MV-4-11 (cell line): ENCODE results near the gene ZC3H18.
"Not testable (repeated sequence)": the region's sequence is repeated elsewhere in the genome, so short reads cannot be mapped to it uniquely, and the experiment has no call there.

Source experiments
- DNase-seq: peaks from one replicate; lab custom pipeline; 2025; lab: John Stamatoyannopoulos, UW

Gene ZC3H18

GRCh38 chr16:88605186-88606147, 35.3 kb downstream of the ZC3H18 start:
- no peak for DNase-seq

DNA sequence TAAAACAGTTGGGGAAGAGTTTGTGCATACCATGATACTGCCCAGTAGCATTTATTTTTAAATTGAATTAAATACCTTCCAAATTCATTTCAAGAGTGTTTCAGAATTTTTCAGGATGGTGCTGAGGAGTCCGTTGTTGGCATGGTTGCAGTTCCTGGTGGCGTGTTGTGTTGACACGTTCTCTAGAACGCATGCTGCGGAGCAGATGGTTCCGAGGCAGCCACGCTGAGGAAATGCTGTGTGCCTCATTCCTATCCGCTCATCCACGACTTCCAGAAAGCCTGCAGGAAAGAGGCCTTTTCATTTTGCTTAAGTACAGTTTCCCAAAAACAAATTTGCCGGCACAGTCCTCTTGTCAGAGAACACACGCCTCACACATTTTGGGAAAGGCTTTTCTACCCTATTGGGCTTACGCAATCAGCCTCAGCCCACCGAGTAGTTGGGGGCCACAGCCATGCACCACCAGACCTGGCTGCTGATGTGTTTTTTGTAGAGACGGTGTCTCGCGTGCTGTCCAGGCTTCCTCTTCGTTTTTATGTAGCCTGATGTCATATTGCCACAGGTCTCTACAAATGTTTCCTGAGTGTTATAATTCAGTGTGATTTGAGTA, 36.0 kb downstream of the ZC3H18 start:
- no peak for DNase-seq

DNA sequence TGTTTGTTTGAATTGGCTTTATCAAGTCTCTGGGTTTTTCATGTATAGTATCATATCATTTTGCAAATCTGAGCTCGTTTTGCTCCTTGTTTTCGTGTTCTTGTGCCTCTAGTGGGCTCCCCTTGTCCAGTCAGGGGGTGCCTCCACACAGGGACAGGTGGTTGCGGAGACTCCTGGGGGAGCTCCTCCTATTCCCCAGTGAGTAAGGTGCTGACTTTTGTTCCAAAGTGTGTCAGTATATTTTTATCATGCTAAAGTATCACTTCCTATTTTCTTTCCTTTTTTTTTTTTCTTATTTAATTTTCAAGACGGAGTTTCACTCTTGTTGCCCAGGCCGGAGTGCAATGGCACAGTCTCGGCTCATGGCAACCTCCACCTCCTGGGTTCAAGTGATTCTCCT, 37.9 kb downstream of the ZC3H18 start:
- peak; percentile 59 for DNase-seq

DNA sequence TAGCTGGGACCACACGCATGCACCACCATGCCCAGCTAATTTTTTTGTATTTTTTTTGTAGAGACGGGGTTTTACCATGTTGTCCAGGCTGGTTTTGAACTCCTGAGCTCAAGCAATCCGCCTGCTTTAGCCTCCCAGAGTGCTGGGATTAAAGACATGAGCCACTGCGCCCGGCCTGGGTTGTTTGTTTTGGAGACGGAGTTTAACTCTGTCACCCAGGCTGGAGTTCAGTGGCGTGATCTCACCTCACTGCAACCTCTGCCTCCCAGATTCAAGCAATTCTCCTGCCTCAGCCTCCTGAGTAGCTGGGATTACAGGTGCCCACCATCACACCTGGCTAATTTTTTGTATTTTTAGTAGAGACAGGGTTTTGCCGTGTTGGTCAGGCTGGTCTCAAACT, 39.2 kb downstream of the ZC3H18 start:
- not testable (repeated sequence) for DNase-seq

DNA sequence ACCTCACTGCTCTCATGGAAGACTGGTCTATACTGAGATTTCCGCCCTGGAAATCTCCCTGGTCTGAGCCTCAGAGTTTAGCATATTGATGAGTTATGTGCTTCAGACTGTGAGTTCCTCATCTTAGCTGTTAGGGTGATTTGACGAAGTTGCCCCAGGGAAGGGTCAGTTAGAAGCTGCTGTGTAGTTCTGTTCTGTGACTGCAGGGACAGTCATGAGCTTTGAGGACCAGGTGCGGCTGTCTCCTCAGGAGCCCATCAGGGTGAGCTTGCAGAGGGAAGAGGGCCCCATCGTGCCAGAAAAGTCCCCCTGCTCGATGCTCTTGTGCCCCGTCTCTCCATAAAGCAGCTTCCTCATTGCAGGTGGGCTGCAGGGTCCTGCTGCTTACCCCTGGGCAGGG, 39.9 kb downstream of the ZC3H18 start:
- no peak for DNase-seq

DNA sequence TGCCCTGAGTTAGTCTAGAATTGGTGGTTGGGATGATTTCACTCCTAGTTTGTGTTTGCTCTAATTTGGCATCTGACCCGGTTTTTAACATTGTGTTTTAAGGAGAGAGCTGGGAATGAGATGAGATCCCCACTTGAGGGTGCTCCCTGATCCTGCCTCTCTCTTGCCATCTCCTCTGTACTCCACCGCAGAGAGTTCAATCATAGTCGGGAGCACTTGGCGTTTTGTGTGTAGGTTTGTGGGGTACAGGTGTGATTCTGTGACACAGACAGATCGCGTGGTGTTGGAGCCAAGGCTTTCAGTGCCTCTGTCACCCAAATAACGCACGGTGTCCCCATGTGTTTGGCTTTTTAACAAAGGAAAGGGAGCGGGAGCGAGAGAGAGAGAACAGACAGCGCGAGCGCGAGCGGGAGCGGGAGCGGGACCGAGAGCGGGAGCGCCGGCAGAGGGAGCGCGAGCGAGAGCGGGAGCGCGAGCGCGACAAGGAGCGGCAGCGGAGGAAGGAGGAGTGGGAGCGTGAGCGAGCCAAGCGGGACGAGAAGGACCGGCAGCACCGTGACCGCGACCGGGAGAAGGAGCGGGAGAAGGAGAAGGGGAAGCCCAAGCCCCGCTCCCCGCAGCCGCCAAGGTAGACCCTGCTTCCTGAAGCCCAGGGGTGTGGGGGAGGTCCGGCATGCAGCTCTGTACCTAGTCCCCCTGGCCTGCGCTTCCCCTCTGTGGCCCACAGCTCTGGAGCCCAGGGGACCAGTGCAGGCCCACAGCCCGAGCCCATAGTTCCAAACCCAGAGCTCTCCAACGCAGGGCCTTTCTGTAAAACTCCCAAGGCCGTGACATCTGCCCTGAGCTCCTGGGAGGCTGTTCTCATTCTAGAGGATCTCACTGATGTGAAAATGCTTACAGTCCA, 41.0 kb downstream of the ZC3H18 start:
- no peak for DNase-seq

GRCh38 chr16:88613293-88613692, 43.1 kb downstream of the ZC3H18 start:
- DNase-seq, result peak; percentile 11

- peak; percentile 50 for DNase-seq
These were observed 44.0 kb downstream of the ZC3H18 start for GRCh38 chr16:88613911-88614817.

- DNase-seq, result no peak
These were observed 44.8 kb downstream of the ZC3H18 start for GRCh38 chr16:88614818-88615580.

DNA sequence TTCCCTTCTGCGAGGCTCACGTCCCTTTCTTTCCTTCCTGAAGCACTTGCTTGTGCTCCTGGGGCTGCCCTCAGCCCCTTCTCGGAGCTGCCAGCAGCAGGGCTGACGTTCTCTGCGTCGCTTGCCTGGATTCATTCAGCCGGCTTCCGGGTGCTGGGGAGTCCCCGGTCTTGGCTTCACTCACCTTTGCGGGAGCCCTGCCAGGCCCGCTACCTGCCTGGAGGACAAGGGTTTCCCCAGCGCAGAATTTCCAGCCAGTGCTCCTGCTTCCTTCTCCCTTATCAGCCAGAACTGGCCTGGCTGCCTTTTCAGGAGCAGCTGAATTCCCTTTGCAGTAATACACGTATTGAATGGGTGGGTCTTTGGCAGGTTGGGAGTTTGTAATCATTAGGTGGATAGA, 46.1 kb downstream of the ZC3H18 start:
- DNase-seq, result no peak

DNA sequence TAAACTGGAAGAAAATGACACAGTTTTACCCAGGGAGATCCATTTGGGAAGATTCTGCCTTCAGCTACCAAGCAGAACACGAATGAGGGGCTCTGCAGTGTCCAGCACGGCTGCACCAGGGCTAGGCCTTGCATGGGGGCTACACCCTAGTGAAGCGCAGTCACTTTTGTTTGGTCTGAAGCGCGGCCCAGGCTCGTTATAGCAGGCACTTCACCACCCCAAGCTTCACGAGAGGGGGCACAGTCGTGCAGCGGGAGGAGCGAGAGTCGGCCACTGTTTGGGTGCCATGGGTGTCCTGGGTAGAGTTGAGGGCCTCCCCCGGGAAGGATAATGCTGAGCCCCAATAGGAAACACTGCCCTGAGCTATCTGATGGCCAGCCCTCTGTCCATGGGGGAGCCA, 46.5 kb downstream of the ZC3H18 start:
- no peak for DNase-seq

GRCh38 chr16:88617268-88618031, 47.2 kb downstream of the ZC3H18 start:
- no peak for DNase-seq

DNA sequence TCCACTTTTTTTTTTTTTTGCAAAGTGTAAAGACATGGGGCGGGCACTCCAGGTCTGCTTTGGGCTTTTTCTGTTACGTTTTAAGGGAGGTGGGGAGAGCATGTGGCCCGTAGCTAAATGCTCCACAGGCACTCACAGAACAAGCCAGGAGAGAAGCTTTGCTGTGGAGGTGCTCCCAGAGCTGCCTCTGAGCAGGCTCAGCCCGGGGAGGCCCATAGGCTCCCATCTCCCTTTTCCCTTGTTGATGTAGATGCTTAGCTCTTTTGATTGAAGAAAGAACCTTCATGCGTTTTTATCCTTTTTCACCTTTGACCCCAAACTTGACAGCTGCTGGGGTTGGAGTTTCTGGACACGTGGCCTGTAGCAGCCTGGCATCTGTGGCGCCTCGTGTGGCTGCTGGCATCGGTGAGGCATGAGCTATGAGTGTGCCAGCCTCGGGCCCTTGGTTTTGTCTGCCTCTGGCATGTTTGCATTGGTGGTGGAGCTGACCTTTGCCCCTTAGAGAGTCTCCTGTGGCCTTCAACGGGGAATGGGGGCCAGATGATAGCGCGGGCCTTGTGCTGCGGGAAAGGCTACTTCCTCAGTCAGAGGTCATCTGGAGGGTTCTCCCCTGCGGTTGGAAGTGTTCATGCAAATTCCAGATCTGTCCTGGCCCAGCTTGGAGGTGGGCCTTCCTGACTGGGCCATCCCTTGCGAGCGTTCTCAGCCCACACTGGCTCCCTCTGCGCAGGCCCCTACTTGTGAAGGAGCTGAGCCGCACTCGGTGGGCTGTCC, 48.2 kb downstream of the ZC3H18 start:
- DNase-seq, result no peak

DNA sequence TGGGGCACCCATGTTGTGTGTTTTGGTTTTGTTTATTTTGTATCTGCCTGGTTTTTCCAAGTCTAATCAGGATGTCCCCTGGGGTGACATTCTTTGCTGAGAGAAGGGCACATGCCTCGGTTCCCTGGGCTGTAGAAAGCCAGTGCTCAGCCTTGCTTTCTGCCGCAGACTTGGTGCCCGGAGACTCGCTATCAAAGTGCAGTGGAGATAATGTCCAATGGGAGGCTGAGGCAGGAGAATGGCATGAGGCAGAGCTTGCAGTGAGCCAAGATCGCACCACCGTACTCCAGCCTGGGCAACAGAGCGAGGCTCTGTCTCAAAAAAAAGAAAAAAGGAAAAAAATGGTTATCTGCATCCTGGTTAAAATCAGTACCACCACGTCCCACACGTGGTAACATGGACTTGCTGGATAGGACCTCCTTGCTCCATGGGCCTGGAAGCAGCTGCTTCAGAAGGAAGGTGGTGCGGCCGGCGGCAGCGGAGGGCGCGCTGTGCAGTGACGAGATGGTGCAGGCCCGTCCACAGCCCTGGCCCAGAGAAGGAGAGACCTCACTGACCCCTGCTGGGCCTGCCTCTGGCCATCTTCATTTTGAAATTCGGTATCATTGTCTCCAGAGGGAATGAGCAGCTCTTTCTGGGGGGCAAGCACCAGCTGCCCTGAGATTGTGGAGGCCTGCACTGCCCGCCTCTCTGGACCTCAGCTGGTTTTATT, 48.9 kb downstream of the ZC3H18 start:
- DNase-seq, result no peak

DNA sequence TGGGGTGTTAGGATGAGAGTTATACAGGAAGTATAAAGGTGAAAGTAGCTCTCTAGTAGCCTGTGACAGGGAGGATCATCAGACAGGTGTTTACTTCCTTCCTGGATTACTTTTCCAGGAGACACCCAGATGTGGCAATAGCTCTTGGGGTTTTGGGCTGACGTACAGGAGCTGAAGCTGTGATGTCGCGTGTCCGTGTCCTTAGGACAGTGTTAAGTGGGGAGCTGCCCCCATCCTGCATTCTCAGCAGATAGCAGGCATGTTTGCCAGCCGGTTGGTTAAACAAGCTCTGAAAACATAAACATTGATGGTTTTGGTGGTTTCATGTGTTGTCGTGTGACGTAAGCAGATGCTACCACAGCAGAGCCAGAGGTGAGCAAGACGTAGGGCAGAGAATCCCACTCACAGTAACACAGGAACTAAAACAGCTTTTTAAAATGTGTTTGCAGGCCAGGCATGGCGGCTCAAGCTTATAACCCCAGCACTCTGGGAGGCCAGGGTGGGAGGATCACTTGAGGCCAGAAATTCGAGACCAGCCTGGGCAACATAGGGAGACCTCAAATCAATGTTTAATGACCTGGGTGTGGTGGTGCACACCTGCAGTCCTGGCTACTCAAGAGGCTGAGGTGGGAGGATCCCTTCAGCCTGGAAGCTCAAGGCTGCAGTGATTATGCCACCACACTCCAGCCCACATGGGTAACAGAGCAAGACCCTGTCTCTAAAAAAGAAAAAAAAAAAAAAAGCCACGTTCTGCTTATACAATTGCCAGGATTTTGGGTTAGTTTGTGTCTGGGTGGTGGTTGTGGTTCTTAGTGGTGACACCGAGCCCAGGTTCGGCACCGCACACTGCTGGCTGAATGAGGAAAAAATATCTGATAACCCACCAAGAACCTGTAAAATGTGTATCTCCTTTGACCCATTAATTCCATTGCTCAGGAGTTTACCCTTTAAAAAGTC, 49.9 kb downstream of the ZC3H18 start:
- DNase-seq, result no peak

DNA sequence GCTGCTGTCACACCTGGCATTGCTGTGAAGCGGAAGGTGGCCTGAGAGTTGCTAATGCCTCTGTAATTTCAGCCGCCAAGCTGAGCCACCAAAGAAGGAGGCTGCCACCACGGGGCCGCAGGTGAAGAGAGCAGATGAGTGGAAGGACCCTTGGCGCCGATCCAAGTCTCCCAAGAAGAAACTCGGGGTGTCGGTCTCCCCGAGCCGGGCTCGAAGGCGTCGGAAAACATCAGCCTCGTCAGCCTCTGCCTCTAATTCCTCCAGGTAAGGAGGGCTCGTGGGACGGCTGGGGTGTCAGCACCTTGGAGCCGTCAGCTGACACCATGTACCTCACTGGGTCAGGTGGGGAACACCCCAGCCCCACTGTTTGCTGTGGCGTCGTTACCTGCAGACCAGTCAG, 51.9 kb downstream of the ZC3H18 start:
- no peak for DNase-seq

GRCh38 chr16:88622866-88623265, 52.7 kb downstream of the ZC3H18 start:
- DNase-seq, result no peak
